Urothelium cell line (cell line): ENCODE data around the gene ARVCF.

Experiments
- DNase-seq: peaks from one replicate; pipeline ENCODE4 v3.0.0; 2011; ENCODE audit warnings: low spot score, mixed read lengths
- FAIRE-seq: peaks from 2 replicates; lab custom pipeline; 2011; peaks lifted over from hg19 to GRCh38; lab: Jason Lieb, UNC

ARVCF gene

GRCh38 chr22:20003304-20003703, 13.3 kb downstream of the ARVCF start:
- DNase-seq: no peak
- no peak for FAIRE-seq

GRCh38 chr22:20002636-20003035, 14.0 kb downstream of the ARVCF start:
- no peak for DNase-seq

GRCh38 chr22:20002128-20002527, 14.5 kb downstream of the ARVCF start:
- FAIRE-seq (no peak), DNase-seq (no peak)

More at GRCh38 chr22:20002636-20003035, 14.0 kb downstream of the ARVCF start:
- no peak for FAIRE-seq

GRCh38 chr22:20001082-20001638, 15.5 kb downstream of the ARVCF start:
- FAIRE-seq (no peak), DNase-seq (no peak)

GRCh38 chr22:20000246-20001081, 16.2 kb downstream of the ARVCF start:
- FAIRE-seq (no peak), DNase-seq (no peak)

GRCh38 chr22:19998991-19999820, 17.4 kb downstream of the ARVCF start:
- DNase-seq: no peak
- peak; percentile 13 for FAIRE-seq

GRCh38 chr22:19998232-19998951, 18.2 kb downstream of the ARVCF start:
- FAIRE-seq (peak; percentile 44), DNase-seq (no peak)

GRCh38 chr22:19997561-19998231, 18.9 kb downstream of the ARVCF start:
- DNase-seq (no peak), FAIRE-seq (no peak)

GRCh38 chr22:19996694-19997384, 19.8 kb downstream of the ARVCF start:
- DNase-seq (no peak), FAIRE-seq (peak; percentile 79)

GRCh38 chr22:19995611-19996339, 20.8 kb downstream of the ARVCF start:
- no peak for DNase-seq
- FAIRE-seq: no peak

GRCh38 chr22:19994851-19995610, 21.6 kb downstream of the ARVCF start:
- FAIRE-seq (peak; percentile 95), DNase-seq (no peak)

GRCh38 chr22:19993926-19994325, 22.7 kb downstream of the ARVCF start:
- DNase-seq (no peak), FAIRE-seq (peak; percentile 81)

GRCh38 chr22:19992921-19993355, 23.7 kb downstream of the ARVCF start:
- DNase-seq: no peak
- no peak for FAIRE-seq

- no peak for DNase-seq
- FAIRE-seq: no peak
Observed at GRCh38 chr22:19992481-19992911, 24.1 kb downstream of the ARVCF start.

GRCh38 chr22:19991645-19992451, 24.8 kb downstream of the ARVCF start:
- FAIRE-seq (no peak), DNase-seq (no peak)

- DNase-seq (no peak), FAIRE-seq (no peak)
Observed at GRCh38 chr22:19991395-19991644, 25.3 kb downstream of the ARVCF start.

GRCh38 chr22:19990609-19991394, 25.8 kb downstream of the ARVCF start:
- no peak for DNase-seq
- peak; percentile 58 for FAIRE-seq
